Lower lobe of right lung (tissue), 2 donors: ENCODE data around the gene PDLIM4. TPM values are rescaled to one million over a fixed set of nuclear protein-coding genes. Genes with fewer than 3 reads are reported as not detected.

Experiments used
- ATAC-seq, 2 donors: fragments of 200-7000 bp; cut with Tn5 transposase; one replicate each; pipeline ENCODE4 v1.9.1; 2020 to 2022; ENCODE audit warnings: mild to moderate bottlenecking in 2 of 2, moderate library complexity in 2 of 2
- DNase-seq: peaks from one replicate; pipeline ENCODE4 v3.0.0-alpha.2; 2020
- H3K27ac ChIP-seq: fragments of 200-600 bp; one replicate; pipeline ENCODE4 v1.8.0; 2022
- H3K27me3 ChIP-seq: fragments of 200-600 bp; one replicate; pipeline ENCODE4 v1.8.0; 2022; ENCODE audit warnings: low read depth
- H3K36me3 ChIP-seq: fragments of 200-600 bp; one replicate; pipeline ENCODE4 v1.8.0; 2022; ENCODE audit warnings: mild to moderate bottlenecking
- H3K4me1 ChIP-seq: fragments of 200-600 bp; one replicate; pipeline ENCODE4 v1.8.0; 2022
- H3K4me3 ChIP-seq: fragments of 200-600 bp; one replicate; pipeline ENCODE4 v1.8.0; 2022; ENCODE audit warnings: mild to moderate bottlenecking
- H3K9me3 ChIP-seq: fragments of 200-600 bp; one replicate; pipeline ENCODE4 v1.8.0; 2022
- intact Hi-C: fragments of 100-400 bp; cut with DNase I; formaldehyde crosslinking; loops from one replicate; pipeline ENCODE4 v1.11.0; 2022
- total RNA-seq: library from RNA; stranded (reverse); fragmentation: NEBNext Ultra II Directional; extraction: Animal tissue kit (Norgen Biotek cat#: 25700); gene quantifications from one replicate; pipeline ENCODE4 v1.2.1, GENCODE V29; 2021
- TF ChIP-seq, protein P1 (sequence below): fragments of 200-600 bp; IDR thresholded peaks from one replicate; pipeline ENCODE4 v1.8.0; 2022; ENCODE audit warnings: antibody characterized with exemption, mild to moderate bottlenecking
- donor health status: DM: no; HTN: yes; CAD: no; lungs with severe emphysema.

Gene PDLIM4
- total RNA-seq, 1 donor from 2014 or later: 6.7 TPM

DNA sequence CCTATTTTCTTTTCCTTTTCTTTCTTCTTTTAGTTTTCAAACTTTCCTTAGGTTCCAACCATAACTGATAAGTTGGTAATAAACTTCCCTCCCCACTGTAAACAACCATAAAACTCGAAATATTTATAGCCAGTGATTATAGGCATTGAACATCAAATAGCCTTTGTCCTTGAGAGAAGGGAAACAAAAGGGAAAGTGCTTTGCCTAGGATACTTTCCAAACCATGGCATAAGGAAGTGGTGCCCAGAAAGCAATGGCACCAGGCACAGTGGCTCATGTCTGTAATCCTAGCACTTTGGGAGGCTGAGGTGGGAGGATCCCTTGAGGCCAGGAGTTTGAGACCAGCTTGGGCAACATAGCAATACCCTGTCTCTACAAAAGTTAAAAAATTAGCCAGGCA lies 11.9 kb upstream of the PDLIM4 start:
- Histone ChIP-seq H3K27me3 (no peaks in the 10 kb centered on the region), H3K4me3 (no peak overlapping the region), H3K9me3 (no peaks in the 10 kb centered on the region), H3K4me1 (no peaks in the 10 kb centered on the region), H3K36me3 (no peaks in the 10 kb centered on the region), H3K27ac (no peak overlapping the region)
- intact Hi-C loops: no loop called here
- ATAC-seq (no peak), DNase-seq (no peak)
- TF ChIP-seq, protein P1, sequence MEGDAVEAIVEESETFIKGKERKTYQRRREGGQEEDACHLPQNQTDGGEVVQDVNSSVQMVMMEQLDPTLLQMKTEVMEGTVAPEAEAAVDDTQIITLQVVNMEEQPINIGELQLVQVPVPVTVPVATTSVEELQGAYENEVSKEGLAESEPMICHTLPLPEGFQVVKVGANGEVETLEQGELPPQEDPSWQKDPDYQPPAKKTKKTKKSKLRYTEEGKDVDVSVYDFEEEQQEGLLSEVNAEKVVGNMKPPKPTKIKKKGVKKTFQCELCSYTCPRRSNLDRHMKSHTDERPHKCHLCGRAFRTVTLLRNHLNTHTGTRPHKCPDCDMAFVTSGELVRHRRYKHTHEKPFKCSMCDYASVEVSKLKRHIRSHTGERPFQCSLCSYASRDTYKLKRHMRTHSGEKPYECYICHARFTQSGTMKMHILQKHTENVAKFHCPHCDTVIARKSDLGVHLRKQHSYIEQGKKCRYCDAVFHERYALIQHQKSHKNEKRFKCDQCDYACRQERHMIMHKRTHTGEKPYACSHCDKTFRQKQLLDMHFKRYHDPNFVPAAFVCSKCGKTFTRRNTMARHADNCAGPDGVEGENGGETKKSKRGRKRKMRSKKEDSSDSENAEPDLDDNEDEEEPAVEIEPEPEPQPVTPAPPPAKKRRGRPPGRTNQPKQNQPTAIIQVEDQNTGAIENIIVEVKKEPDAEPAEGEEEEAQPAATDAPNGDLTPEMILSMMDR: no peak

DNA sequence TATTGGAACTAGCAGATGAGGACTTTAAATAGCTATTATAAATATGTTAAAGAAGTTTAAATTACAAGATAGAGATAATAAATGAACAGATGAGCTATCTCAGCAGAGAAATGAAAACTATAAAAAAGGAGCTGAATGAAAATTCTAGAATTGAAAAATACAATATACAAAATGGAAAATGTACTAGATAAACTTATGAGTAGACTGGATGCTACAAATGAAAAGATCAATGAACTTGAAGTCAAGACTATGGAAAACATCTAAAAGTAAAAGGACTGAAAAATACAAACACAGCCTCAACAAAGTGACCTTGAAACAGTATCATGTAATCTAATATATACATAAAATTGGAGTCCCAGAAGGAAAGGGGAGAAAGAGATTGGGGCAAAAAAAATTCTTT lies 10.7 kb upstream of the PDLIM4 start:
- H3K27ac ChIP-seq: no peak overlapping the region
- no peak for ATAC-seq
- TF ChIP-seq, protein P1: no peak
- no peak for DNase-seq
- no peaks in the 10 kb centered on the region for H3K27me3 ChIP-seq
- H3K9me3 ChIP-seq: no peaks in the 10 kb centered on the region
- H3K36me3 ChIP-seq: no peaks in the 10 kb centered on the region
- no peaks in the 10 kb centered on the region for H3K4me1 ChIP-seq
- H3K4me3 ChIP-seq: no peak overlapping the region
- intact Hi-C loops: no loop called here

DNA sequence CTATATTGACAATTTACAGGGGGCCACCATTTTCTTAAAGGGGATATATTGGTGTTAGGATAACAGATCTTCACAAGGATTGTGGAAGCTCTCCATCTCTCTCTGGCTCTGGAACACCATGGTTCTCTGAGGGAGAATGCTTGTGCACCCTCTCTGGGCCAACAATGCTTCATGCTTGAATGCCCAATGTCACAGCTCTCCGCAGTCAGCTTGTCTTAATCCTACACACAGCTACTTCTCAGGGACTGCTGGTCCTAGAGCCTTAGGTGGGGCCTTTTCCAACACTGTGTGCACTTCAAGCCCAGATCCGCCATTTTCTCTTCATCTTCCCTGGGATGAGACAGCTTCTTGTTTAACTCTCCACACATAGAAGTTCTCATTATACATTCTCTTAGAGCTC lies 6.9 kb upstream of the PDLIM4 start:
- TF ChIP-seq, protein P1: no peak
- Histone ChIP-seq H3K9me3 (no peaks in the 10 kb centered on the region), H3K4me3 (no peak overlapping the region), H3K4me1 (no peaks in the 10 kb centered on the region), H3K27me3 (no peaks in the 10 kb centered on the region), H3K27ac (no peak overlapping the region), H3K36me3 (no peaks in the 10 kb centered on the region)
- no peak for ATAC-seq
- intact Hi-C loops: no loop called here
- DNase-seq: no peak

DNA sequence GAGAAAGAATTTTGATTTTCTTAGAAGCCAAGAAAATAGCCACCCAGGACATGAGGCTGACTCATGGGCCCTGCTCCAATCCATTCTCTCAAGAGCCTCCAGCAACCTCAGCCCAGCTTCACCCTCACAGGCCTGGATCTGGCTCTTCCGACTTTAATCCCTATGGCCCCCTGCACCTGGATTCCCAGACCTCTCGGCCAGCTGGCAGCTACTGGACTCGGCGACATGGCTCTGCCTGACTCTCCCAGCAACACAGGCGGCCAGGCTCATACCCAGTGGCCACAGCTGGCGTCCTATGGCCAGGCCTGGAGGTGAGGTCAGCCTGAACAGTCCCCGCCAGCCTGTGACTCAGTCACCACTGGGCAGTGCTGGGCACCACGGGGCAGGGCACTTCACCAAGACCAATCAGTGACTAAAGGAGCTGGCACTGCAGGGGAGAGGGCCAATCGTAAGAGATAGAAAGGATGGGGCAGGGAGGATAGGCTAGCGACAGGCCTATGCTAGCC lies 6.2 kb upstream of the PDLIM4 start:
- ATAC-seq (no peak), DNase-seq (no peak)
- H3K27ac ChIP-seq: no peak overlapping the region

DNA sequence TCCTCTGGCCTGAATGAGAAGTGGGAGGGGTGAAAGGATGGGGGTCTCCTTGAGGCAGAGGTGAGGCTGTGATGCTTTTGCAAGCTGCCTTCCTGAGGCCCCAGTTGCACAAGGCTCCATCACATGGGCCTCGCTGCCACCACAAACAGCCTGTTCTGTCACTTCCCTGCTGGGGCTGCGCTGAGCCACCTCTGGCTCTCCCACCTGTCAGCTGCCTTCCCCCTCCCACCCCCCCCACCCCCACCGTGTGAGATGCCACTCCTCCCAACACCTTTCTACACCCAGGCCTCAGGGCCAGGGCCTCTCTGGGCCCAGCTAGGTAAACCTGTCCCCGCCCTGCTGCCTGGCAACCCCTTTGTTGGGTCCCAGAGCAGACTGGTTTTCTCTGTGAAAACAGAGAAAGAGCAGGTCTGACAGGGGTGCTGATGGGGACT lies 4.5 kb upstream of the PDLIM4 start:
- ATAC-seq: no peak

More for the DNA sequence above, 6.2 kb upstream of the PDLIM4 start:
- Histone ChIP-seq H3K9me3 (no peaks in the 10 kb centered on the region), H3K4me3 (no peak overlapping the region), H3K4me1 (no peaks in the 10 kb centered on the region), H3K27me3 (no peaks in the 10 kb centered on the region), H3K36me3 (no peaks in the 10 kb centered on the region)
- intact Hi-C loops: no loop called here
- TF ChIP-seq, protein P1: no peak

More for the DNA sequence above, 4.5 kb upstream of the PDLIM4 start:
- H3K9me3 ChIP-seq: no peaks in the 10 kb centered on the region
- no peaks in the 10 kb centered on the region for H3K36me3 ChIP-seq
- DNase-seq: no peak
- peaks cover 5% of the 10 kb centered on the region for H3K4me1 ChIP-seq
- no peak overlapping the region for H3K27ac ChIP-seq
- no peak overlapping the region for H3K4me3 ChIP-seq
- intact Hi-C loops: no loop called here
- TF ChIP-seq, protein P1: no peak
- peaks cover 9% of the 10 kb centered on the region for H3K27me3 ChIP-seq
